ENCODE results near the gene ARFGEF3.
"Not testable (repeated sequence)": the region's sequence is repeated elsewhere in the genome, so short reads cannot be mapped to it uniquely, and the experiment has no call there.

ARFGEF3 gene

DNA sequence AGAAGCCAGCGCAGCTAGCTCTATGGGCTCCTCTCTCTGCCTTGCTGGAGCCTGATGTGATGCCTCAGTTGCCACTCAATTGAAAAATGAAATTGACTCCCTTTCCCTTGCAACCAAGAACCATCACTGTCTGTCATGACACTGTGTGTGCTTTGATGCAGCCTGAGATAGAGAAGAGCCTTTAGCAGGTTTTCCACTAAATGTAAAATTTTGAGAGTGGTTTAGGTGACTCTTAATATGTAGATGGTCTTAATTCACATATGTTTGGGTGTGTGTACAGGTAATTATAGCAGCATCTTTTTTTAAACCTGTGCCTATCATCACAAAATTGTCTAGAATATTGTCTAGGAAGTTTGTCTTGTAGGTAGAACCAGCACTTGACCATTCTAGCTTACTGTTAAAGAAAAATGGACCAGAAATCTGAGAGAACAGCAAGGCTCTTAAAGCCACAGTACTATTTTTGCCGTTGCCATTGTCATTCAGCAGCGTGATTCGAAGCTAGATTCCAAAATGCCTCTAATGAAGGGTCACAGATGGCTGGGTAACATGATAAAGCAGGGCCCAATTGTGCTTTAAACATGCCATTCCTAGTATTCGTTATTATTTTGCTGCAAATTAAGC lies 1.3 kb downstream of the ARFGEF3 start:
- no peak for DNase-seq (ENCODE audit: low read depth)

DNA sequence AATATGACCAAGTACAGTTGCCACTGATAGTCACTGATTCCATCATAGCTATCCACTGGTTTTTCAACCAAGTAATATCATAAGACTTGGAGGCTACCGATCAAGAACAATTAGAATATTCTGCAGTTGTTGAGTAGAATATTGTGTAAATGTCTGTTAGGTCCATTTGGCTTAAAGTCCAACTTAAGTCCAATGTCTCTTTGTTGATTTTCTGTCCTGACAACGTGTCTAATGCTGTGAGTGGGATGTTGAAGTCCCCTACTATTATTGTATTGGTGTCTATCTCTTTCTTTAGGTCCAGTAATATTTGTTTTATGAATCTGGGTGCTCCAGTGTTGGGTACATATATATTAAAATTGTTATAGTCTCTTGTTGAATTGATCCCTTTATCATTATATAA lies 13.9 kb downstream of the ARFGEF3 start:
- DNase-seq (ENCODE audit: low read depth), result no peak

DNA sequence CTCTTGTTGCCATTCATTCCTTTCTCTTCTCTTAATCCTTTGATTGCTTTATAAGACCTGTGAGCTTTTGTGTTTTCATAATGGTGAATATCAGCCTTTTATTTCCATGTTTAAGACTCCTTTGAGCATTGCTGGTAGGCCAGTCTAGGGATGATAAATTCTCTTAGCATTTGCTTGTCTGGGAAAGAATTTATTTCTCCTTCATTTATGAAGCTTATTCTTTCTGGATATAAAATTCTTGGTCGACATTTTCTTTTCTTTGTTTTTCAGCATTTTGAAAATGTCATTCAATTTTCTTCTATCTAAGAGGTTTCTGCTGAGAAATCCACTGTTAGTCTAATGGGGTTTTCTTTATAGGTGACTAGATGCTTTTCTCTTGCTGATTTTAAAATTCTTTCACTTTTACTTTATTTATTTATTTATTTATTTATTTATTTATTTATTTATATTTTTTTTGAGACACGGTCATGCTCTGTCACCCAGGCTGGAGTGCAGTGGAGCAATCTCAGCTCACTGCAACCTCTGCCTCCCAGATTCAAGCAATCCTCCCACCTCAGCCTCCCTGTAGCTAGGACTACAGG lies 15.0 kb downstream of the ARFGEF3 start:
- no peak for DNase-seq (ENCODE audit: low read depth)

DNA sequence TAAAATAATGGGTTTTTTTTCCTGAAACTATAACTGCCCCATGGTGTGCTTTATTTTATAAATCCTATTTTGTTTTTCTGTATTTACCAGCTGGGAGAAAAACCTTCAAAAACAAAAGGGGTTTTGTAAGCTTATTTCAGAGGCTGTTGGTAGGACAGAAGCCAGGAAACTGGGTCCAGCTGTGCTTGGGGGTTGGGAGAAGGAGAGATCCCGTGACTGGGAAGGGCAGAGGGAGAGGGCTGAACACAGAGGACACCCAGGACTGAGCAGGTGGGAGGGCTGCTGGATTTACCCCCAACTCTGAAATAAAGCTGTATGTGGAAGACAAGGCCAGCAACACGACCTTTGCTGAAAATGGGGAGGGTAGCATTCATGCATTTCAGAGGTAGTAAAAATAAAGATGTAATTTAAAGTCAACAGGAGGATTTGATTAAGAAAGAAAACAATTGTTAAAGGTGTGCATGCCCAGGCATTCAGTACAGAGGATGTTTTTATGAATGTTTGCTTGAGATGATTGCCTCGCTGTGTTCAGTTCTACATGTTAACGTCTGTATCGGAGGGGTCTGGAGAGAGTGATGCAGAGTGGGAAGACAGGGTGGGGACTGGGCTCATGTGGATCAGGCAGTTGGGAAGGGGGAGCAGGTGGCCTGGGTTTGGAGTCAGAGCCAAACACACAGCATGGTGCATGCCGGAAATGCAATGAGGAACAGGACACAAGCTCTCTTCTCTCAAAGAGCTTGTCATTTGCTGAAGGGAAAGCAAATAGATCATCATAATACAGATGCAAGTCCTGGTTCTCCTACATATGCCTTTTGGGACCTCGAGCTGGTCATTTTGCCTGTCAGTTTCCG lies 21.4 kb downstream of the ARFGEF3 start:
- DNase-seq (ENCODE audit: low read depth), result no peak

DNA sequence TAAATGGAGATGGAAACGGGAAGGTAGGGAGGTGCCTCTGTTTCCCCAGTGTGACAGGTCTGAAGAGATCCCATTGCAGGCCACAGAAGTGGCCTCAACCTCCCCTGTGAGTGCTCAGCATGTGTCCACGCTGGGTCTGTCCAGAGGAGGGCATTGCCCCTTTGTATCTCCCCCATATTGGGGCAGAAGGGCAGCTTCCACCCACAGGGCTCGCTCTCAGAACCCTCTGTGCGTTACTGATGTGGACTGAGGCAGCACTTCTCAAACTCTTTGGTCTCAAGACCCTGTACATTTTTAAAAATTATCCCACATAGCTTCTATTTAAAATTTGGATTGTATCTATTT lies 22.0 kb downstream of the ARFGEF3 start:
- no peak for DNase-seq (ENCODE audit: low read depth)

DNA sequence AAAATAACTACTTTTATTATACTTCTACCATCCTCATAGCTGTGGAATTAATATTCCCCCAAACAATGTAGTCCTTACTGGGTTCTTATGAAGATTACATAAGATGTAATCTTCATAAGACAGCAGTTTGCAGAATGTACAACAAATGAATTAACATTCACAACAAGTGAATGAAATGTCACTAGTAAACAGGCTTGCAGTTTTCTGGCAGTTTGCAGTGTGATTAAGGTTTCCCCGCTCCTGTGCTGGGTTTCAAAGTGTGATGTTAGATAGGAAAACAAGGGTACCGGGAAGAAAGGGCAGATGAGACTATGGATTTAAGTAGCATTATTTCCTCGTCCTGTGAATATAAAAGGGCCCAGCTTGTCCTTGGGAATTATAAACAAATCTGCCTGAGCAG lies 22.5 kb downstream of the ARFGEF3 start:
- DNase-seq (ENCODE audit: low read depth), result no peak

DNA sequence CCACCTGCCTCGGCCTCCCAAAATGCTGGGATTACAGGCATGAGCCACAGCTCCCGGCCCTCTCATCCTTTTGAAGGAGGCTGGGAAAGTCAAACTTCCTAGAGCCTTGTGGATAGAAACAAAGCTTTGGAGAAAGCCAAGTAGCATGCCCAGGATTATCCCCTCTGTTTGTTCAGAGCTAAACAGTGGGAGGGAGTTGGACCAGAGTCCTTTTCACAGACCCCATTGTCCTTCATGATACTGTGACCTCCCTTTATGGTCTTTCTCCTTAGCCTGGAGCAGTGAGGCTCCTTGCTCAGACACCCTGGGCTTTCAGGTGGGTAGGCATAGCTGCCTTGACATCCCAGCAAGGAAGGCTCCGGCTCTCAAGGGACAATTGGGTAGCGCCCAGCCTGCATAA lies 25.4 kb downstream of the ARFGEF3 start:
- no peak for DNase-seq (ENCODE audit: low read depth)

DNA sequence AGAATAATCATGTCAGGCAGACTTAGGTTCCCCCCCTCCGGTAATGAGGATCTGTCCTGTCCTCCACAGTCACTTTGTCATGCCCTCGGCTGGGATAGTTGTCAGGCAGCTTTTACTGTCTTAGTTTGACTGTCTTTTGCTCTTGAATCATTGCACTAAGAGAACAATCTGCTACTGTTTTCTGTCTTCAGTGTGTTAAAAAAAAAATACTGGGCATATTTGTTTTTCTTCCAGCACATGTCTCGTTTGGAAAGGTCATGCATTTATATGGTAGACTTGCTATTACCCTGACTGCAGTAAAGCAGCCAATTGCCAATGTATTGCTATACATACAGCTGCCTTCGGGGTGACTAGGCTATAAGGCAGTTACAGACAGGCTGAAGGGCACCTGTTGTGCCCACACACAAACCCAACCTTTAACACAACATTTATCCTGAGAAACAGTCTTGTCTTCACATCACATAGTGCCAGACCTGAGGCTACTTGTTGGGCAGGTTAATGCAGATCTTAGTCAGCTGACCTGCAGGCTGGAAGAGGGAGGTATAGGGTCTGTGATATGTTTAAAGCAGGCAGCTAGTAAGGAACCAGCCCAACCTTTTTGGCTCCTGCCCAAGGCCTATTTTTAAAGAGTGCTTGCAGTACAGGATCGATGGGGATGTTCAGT lies 26.7 kb downstream of the ARFGEF3 start:
- no peak for DNase-seq (ENCODE audit: low read depth)

DNA sequence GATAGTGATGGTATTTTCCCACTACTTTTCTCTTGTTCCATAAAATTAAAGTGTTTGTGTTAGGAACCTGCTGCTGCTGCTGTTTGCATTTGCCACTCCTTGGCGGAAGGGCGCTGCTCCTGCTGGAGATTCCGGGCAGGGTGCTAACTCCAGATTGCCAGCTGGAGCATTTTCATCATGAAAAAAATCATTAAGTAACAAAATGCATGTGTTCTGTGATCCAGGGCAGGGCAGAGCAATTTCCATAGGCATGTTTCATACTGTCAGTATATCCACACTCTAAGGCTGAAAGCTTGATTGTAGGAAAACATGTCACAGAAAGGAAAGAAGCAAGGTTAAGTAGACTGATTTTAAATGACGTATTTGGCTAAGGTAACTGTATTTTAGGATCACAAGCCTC lies 32.5 kb downstream of the ARFGEF3 start:
- no peak for DNase-seq (ENCODE audit: low read depth)

DNA sequence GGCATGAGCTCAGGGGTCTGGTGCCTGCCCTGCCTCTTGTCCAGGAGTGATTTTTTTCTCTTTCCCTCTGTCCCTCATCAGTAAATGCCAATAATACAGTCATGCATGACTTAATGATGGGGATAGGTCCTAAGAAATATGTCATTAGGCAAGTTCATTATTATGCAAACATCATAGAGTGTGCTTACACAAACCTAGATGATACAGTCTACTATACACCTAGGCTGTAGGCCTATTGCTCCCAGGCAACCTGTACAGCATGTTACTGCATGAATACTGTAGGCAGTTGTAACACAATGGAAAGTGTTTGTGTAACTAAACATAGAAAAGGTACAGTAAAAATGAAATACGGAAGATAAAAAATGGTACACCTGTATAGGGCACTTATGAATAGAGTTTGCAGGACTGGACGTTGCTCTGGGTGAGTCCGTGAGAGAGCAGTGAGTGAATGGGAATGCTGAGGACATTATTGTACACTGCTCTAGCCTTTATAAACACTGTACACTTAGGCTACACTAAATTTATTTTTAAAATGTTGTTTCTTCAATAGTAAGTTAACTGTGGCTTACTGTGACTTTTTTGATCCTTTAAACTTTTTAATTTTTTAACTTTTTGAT lies 34.5 kb downstream of the ARFGEF3 start:
- DNase-seq (ENCODE audit: low read depth), result no peak

DNA sequence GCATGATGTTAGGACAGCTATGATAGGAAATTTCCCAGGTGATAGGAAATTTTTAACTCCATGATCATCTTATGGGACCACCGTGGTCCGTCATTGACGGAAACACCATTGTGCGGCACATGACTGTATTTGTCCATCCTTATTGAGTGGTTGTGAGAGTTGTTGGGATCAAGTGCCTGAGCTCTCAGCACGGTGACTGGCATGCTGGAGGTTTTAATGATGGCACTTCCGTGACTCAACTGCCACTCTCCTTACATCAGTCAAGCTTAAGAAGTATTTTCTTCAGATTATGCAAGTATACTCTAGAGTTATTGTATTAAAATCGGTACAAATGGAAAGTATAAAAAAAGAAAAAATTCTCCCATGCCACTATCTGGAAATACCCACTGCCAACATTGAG lies 35.8 kb downstream of the ARFGEF3 start:
- DNase-seq (ENCODE audit: low read depth), result no peak

DNA sequence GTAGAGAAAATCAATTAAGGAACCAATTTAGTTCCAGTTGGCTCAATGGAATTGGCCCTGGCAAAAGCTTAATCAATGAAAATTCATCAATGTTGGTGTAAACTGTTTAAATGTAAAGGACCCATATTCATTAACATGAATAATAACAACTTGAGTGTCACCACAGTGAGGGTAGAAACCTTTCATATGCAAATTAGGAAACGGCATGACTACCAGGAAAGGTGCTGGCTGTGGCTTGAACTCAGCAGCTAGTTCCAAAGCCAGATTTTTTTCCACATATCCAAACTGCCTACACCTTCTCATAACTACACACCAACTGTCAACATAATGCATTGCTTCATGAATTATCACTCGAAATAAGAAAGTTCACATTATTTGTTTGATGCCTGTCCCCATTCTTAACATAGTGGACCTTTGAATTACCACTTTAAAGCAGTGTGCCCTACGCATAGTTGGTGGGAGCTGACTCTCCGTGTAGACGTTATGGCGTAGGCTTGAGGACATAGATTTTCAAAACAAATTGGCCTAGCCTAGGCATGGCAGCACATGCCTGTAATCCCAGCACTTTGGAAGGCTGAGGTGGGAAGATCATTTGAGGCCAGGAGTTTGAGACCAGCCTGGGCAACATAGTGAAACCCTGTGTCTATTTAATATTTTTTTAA lies 36.8 kb downstream of the ARFGEF3 start:
- no peak for DNase-seq (ENCODE audit: low read depth)

DNA sequence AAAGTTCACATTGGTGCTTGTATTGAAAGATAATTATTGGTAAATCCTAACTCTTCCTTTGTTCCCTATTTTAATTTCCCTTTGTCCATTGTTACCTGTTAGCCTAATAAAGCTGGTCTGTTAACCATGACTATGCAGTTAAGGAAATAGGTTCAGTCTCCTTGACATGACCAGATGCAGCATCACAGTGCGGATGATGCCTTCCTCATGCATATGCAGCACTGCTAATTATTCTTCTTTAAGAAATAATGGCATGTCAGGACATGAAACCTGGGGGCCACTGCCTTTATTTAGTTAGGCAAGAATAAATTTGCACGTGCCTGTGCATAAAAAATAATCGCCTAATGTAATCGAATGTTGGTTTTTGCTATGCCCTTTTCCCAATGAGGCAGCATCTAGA lies 40.1 kb downstream of the ARFGEF3 start:
- DNase-seq (ENCODE audit: low read depth), result no peak

DNA sequence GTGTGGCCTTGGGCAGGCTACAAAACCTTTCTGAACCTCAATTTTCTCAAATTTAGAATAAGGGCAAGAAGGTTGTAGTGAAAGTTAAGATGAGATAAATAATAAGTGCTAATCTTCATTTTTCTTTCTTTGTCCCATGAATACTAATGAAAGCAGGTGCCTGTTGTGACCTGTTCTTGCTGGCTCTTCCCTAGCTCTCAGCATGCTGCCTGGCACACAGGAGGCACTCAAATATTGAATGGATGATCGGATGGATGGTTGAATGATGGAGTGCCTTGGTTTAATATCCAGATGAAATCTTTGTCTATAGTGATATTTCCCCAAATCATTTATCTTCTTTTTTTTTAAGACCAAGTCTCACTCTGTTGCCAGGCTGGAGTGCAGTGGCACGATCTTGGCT lies 41.6 kb downstream of the ARFGEF3 start:
- no peak for DNase-seq (ENCODE audit: low read depth)

DNA sequence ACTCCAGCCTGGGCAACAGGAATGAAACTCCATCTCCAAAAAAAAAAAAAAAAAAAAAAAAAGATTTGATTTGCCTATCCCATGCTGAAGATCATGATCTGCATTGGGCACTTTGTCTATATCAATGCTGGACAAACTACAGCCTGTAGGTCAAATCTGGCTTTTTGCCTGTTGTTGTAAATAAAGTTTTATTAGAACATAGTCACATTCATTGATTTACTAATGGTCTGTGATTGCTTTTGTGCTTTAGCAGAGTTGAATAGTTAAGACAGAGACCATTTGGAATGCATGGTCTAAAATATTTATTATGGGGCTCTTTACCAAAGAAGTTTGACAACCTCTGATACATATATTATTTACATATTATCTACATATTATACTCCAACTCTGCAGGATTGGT lies 42.6 kb downstream of the ARFGEF3 start:
- no peak for DNase-seq (ENCODE audit: low read depth)

DNA sequence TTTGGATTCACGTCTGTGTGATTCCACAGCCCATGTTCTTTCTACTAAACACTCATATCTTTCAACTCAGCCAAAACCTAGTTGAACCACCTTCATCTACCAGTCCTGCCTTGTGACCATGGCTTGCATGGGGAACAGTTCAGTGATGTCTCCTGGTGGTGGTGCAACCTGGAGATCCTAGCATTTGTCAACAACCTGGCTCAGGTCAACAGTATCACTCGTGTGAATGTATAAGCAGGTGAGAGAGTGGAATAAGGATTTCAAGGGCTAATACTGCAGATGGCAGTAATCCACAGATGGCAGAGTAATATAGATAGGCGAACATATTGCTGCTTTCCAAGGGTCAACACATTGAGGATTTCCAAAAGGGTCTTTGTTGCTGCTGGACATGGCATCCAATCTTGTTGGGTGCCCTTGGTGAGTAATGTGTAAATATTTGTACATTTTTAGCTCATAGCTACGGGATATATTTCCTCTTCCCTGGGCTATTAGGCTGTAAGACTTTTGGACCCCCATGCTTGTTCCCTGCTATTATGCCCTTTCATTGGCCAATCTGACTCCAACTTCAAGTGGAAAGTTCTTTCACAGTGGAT lies 43.1 kb downstream of the ARFGEF3 start:
- no peak for DNase-seq (ENCODE audit: low read depth)

DNA sequence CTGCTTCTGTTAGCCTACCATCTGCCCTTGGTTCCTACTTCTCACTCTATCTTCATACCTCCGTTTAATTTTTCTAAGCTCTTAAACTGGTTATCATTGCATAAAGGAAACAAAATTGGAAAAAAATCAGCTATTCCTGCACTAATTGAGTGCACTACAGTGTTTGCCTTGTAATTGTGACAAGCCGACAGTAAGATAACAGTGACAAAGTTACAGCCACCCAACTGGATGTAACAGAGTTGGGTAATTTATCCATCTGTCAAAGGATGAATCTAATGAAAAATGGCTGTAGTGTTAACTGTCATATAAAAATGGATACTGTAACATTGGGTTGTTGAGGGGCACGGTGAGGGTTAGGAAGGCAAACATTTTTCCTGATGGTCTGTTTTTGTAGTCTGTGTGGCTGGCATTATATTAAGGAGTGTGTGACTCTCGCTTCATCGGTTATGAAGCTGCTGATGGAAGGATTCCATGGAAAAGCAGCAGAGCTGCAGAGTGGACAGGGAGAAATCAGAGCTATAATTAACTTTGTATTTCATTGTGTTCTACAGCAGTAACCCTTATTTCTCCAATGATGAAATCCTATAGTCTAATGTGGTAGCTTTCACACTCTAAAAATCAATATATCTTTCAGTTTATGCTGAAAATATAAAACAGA lies 43.8 kb downstream of the ARFGEF3 start:
- no peak for DNase-seq (ENCODE audit: low read depth)

DNA sequence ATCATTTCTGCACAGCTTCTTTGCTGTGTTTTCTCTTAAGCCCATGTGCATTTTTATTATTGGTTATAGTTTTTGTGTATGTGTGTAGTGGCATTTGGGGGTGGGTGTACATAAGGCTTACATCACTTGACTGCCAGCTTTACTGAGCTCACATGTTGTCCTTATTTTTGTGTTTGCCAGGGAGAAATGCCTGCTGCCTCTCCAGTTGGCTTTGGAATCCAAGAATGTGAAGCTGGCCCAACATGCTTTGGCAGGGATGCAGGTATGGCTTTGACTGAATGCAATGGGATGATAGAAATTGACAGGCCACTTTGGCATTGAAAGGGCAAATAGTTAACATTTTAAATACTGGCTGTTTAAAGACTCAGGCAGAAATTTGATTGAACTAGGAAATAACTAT lies 45.1 kb downstream of the ARFGEF3 start:
- DNase-seq (ENCODE audit: low read depth), result no peak

DNA sequence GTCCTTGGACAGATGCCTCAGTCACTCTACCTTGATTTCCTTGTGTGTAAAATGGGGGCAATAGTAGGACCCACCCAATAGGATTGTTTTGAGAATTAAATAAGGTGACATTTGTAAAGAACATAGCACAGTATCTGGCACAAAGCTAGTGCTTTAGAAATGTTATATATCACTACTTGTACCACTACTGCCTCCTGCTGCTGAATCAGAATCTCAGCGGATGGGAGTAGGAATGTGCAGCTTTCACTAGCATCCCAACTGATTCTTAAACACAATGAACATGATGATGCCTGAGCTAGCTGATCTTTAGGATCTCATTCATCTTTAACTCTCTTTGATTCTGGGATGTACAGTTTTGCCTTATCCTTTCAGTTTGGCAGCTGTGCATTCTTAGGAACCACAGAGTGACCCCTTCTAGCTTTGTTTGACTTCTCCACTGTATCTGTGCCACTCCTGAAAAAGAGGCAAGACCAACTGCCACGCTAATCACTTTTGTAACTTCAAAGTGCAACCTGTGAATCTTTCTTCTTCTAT lies 49.4 kb downstream of the ARFGEF3 start:
- no peak for DNase-seq (ENCODE audit: low read depth)

DNA sequence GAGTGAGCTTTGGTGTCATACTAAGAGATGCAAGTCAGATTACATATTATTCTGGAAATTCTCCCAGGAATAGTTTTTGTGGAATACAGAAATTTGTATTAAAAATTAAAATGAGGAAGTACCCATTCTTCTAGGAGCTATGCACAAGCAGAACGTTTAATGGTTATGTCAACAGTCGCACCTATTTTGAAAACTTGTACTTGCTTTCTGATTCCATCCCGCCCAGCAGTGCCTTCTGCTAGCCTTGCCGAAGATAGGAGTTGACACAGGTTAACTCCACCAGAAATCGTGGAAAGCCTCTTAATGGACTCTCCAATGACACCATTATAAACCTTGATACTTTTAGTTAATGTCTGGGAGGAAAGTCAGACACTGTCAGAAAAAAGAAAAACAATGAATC lies 49.9 kb downstream of the ARFGEF3 start:
- no peak for DNase-seq (ENCODE audit: low read depth)

DNA sequence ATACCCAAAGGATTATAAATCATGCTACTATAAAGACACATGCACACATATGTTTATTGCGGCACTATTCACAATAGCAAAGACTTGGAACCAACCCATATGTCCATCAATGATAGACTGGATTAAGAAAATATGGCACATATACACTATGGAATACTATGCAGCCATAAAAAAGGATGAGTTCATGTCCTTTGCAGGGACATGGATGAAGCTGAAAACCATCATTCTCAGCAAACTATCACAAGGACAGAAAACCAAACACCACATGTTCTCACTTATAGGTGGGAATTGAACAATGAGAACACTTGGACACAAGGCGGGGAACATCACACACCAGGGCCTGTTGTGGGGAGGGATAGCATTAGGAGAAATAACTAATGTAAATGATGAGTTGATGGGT lies 50.8 kb downstream of the ARFGEF3 start:
- DNase-seq (ENCODE audit: low read depth), result not testable (repeated sequence)

Data from stromal cell of bone marrow (primary cell).